Measurements from ENCODE around the gene PHLDB1.

PHLDB1 gene

GRCh38 chr11:118659953-118660680 is 52.7 kb downstream of the PHLDB1 start:
- TF ChIP-seq CTCF (IDR thresholded peaks at IDR 0.05; ENCODE audit: insufficient read depth, low read depth, low read length, missing control alignments), result no peak
- H3K4me3 ChIP-seq (ENCODE audit: low read depth, low read length), result no peak overlapping the region
- DNase-seq (ENCODE audit: low read depth), result no peak

- DNase-seq (ENCODE audit: low read depth), result no peak
- no peak for TF ChIP-seq CTCF (IDR thresholded peaks at IDR 0.05; ENCODE audit: insufficient read depth, low read depth, low read length, missing control alignments)
- H3K4me3 ChIP-seq (ENCODE audit: low read depth, low read length), result no peak overlapping the region
These were observed 53.4 kb downstream of the PHLDB1 start for GRCh38 chr11:118660681-118661424.

GRCh38 chr11:118661425-118662301 is 54.2 kb downstream of the PHLDB1 start:
- DNase-seq (ENCODE audit: low read depth), result no peak
- H3K4me3 ChIP-seq (ENCODE audit: low read depth, low read length), result no peak overlapping the region
- no peak for TF ChIP-seq CTCF (IDR thresholded peaks at IDR 0.05; ENCODE audit: insufficient read depth, low read depth, low read length, missing control alignments)

- TF ChIP-seq CTCF (IDR thresholded peaks at IDR 0.05; ENCODE audit: insufficient read depth, low read depth, low read length, missing control alignments), result no peak
- DNase-seq (ENCODE audit: low read depth), result no peak
These were observed 55.2 kb downstream of the PHLDB1 start for GRCh38 chr11:118662401-118663271.

GRCh38 chr11:118663381-118663780 is 56.0 kb downstream of the PHLDB1 start:
- no peak overlapping the region for H3K4me3 ChIP-seq (ENCODE audit: low read depth, low read length)
- TF ChIP-seq CTCF (IDR thresholded peaks at IDR 0.05; ENCODE audit: insufficient read depth, low read depth, low read length, missing control alignments), result no peak
- no peak for DNase-seq (ENCODE audit: low read depth)

More at GRCh38 chr11:118662401-118663271, 55.2 kb downstream of the PHLDB1 start:
- no peak overlapping the region for H3K4me3 ChIP-seq (ENCODE audit: low read depth, low read length)

GRCh38 chr11:118663902-118664301 is 56.5 kb downstream of the PHLDB1 start:
- no peak for TF ChIP-seq CTCF (IDR thresholded peaks at IDR 0.05; ENCODE audit: insufficient read depth, low read depth, low read length, missing control alignments)
- H3K4me3 ChIP-seq (ENCODE audit: low read depth, low read length), result no peak overlapping the region
- no peak for DNase-seq (ENCODE audit: low read depth)
